HTERT RPE-1 (cell line): ENCODE data around the gene CXCL16.
"Not testable (repeated sequence)": the region's sequence is repeated elsewhere in the genome, so short reads cannot be mapped to it uniquely, and the experiment has no call there.

Experiments used
- in situ Hi-C: fragments of 300-500 bp; cut with MboI; formaldehyde crosslinking; loops from 4 replicates; pipeline ENCODE4 v1.14.3; 2020; ENCODE audit warnings: low sequenced_read_pairs

Gene CXCL16

GRCh38 chr17:4721203-4722135, 18.3 kb downstream of the CXCL16 start:
- in situ Hi-C loops: no loop called here

GRCh38 chr17:4720787-4721186, 18.9 kb downstream of the CXCL16 start:
- in situ Hi-C loops: no loop called here

- in situ Hi-C loops: no loop called here
Measured at GRCh38 chr17:4719684-4720221, 20.0 kb downstream of the CXCL16 start.

- in situ Hi-C loops: no loop called here
Measured at GRCh38 chr17:4719146-4719545, 20.6 kb downstream of the CXCL16 start.

DNA sequence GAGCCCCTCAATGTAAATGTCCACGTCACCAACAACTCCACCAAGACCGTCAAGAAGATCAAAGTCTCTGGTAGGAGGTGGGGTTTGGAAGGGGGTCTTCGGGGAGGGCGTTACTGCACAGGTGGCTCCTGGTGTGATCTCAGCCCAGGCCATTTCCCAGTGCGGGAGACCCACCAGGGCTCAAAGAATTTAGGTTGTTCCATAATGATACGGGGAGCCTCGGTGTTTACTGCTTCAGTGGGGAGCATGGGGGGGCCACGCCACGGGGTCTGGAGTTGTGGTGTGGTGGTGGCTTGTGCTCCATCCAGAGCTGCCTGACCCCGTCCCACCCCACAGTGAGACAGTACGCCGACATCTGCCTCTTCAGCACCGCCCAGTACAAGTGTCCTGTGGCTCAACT, 21.5 kb downstream of the CXCL16 start:
- in situ Hi-C loops: no loop called here

GRCh38 chr17:4717791-4718190, 21.9 kb downstream of the CXCL16 start:
- in situ Hi-C loops: no loop called here

DNA sequence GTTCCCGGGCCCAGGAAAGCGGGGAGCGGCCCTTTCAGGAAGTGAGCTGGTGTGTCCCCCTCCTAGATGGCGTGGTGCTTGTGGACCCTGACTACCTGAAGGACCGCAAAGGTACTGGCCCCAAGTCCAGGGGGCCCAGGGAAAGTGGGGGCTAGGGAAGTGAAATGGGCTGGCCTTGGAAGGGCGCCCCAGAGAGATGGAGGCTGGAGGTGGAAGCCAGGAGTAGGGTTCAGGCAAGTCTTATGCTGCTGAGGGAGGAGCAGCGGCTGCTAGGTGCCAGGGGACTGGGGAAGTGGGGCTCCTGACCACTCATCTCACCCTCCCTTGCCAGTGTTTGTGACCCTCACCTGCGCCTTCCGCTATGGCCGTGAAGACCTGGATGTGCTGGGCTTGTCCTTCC, 23.6 kb downstream of the CXCL16 start:
- in situ Hi-C loops: no loop called here

GRCh38 chr17:4715063-4715744, 24.5 kb downstream of the CXCL16 start:
- in situ Hi-C loops: no loop called here

DNA sequence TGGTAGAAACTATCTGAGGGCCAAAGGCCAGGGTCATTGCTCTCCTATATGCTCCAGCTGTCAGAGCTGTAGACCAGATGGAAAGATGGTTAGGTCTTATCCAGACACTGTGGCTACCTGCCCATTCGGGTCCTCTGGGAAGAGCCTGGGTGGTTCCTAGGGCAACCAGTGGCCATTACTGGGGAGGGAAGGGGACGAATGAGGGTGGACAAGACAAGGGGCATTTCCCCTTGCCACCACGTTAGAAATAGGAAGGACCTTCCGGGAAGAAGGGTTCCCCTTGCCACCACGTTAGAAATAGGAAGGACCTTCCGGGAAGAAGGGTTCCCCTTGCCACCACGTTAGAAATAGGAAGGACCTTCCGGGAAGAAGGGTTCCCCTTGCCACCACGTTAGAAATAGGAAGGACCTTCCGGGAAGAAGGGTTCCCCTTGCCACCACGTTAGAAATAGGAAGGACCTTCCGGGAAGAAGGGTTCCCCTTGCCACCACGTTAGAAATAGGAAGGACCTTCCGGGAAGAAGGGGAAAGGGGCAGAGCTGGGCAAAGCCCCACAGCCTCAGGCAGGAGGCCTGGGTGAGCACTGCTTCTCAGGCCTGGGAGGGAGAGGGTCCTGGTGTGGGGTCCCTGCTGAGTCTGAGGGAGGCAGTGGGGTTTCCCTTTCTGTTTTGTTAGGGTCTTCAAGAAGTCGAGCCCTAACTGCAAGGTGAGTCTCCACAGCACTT, 25.2 kb downstream of the CXCL16 start:
- in situ Hi-C loops: not testable (repeated sequence)

DNA sequence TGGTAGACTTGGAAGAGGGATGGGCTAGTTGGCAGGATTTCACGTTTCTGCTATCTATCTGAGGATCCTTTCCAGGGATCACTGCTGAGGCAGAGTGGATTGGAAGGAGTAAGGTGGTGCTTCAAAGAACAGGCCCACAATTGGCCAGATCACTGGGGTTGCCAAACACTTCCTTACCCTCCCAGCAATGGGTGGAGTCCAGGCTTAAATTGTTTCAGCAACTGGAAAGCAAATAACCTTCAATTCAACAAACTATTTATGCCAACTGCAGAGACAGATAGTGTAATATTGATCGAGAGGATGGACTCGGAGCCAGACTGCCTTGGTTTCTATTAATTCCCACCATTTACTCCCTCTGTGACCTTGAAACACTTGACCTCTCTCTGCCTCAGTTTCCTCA, 27.2 kb downstream of the CXCL16 start:
- in situ Hi-C loops: no loop called here

DNA sequence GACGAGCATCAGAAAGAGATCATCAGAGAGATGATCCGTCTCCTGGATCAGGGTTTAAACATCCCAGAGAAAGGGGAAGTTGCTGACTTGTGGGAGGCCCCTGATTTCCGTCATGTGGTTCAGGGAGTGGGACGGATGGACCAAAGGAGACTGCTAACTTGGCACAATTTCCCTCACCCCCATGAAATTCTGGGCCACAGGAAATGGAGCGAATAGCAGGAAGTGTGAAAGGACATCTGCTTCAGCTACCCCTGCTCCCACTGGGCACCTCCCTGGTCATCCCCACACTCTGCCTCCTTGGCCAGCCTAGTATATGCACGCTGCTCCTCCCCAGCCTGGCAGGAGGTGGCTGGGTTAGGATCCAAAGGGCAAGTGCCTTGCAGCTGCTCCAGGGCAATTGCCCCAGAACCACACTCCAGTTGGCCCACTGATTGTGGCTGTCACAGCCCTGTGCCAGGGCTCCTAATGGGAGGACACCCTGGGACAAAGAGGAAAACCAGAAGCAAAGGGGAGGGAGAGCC, 28.0 kb downstream of the CXCL16 start:
- in situ Hi-C loops: no loop called here

GRCh38 chr17:4710693-4711634, 28.8 kb downstream of the CXCL16 start:
- in situ Hi-C loops: no loop called here

- in situ Hi-C loops: no loop called here
Measured at GRCh38 chr17:4709794-4710692, 29.7 kb downstream of the CXCL16 start, which contains the start of gene ARRB2. Gene ARRB2, plus strand, starts transcription at chr17:4710632. Its CDS starts 90 bp downstream, at chr17:4710722.

DNA sequence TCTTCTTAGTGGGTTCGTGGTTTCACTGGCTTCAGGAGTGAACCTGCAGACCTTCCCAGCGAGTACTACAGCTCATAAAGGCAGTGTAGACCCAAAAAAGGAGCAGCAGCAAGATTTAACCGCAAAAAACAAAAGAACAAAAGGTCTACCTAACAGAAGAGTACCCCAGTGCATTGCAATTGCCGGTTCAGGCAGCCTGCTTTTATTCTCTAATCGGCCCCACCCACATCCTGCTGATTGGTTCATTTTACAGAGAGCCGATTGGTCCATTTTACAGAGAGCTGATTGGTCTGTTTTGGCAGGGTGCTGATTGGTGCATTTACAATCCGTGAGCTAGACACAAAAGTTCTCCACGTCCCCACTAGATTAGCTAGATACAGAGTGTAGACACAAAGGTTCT, 31.3 kb downstream of the CXCL16 start:
- in situ Hi-C loops: no loop called here

DNA sequence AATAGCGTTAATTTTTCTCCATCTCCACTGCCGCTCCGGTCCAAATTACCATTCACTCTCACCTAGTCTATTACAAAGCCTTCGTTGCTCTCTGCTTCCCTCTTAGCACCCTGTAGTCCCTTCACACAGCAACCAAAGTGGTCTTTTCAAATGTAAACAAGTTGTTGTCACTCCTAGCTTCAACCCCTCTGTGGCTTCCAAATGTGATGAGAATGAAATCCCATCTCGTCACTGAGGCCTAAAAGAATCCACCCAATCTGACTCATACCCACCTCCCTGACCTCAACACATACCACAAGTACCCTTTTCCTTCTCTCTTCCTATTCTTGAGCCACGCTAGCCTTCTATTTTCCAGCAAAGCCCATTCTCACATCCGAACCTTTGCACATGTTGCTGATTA, 33.6 kb downstream of the CXCL16 start:
- in situ Hi-C loops: no loop called here

- in situ Hi-C loops: no loop called here
Measured at GRCh38 chr17:4704991-4705390, 34.7 kb downstream of the CXCL16 start.

- in situ Hi-C loops: not testable (repeated sequence)
Measured at GRCh38 chr17:4704574-4704907, 35.2 kb downstream of the CXCL16 start.

DNA sequence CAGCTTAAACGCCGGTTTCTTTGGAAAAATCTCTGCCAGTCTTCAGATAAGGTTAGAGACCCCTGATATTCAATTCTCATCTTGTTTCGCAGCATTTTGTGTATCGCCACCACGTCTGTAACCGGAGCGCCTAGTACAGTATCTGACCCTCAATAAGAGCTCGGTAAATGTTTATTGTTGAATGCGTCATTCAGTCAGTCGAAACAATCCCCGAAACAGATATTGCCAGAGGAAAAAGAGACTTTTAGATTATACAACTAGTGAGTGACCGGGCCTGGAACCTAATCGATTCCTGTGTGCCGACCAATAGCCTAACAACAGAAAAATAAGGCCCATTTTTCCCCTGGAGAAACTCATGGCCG, 36.4 kb downstream of the CXCL16 start:
- in situ Hi-C loops: no loop called here

GRCh38 chr17:4701116-4701515, 38.6 kb downstream of the CXCL16 start:
- in situ Hi-C loops: no loop called here
